Sigmoid colon (tissue), 7 donors: ENCODE results near the gene TRAPPC2. TPM values are rescaled to one million over a fixed set of nuclear protein-coding genes. Genes with fewer than 3 reads are reported as not detected.

Experiments used
- DNase-seq: peaks from one replicate; pipeline ENCODE4 v3.0.0-alpha.2; 2019
- H3K27ac ChIP-seq, 4 donors: fragments of 200-600 bp; sonication (generic); one replicate each; pipeline ENCODE4 v1.5.1; 2016 to 2019; ENCODE audit warnings: mild to moderate bottlenecking in 1 of 4
- H3K27me3 ChIP-seq, 3 donors: fragments of 200-600 bp; sonication (generic); one replicate each; pipeline ENCODE4 v1.5.1; 2019; ENCODE audit warnings: mild to moderate bottlenecking in 1 of 3
- H3K36me3 ChIP-seq, 4 donors: fragments of 200-600 bp; sonication (generic); one replicate each; pipeline ENCODE4 v1.5.1; 2016 to 2019
- H3K4me1 ChIP-seq, 4 donors: fragments of 200-600 bp; sonication (generic); one replicate each; pipeline ENCODE4 v1.5.1; 2017 to 2019
- H3K4me3 ChIP-seq, 4 donors: fragments of 200-600 bp; sonication (generic); one replicate each; pipeline ENCODE4 v1.5.1; 2017 to 2019; ENCODE audit warnings: mild to moderate bottlenecking in 2 of 4, moderate library complexity in 1 of 4
- H3K9me3 ChIP-seq, 4 donors: fragments of 200-600 bp in 3 of 4; sonication (generic) in 3 of 4; one replicate each; pipeline versions ENCODE4 v1.5.1 to v1.6.1; 2013 to 2019
- EP300 ChIP-seq, 4 donors: sonication (generic); formaldehyde crosslinking; IDR thresholded peaks; one replicate each; pipeline ENCODE4 v1.6.1; 2017; ENCODE audit warnings: antibody characterized with exemption in 4 of 4
- POLR2A ChIP-seq, 2 donors: fragments of 450-650 bp; IDR thresholded peaks; one replicate each; pipeline ENCODE4 v1.6.1; 2016; ENCODE audit warnings: antibody characterized with exemption in 2 of 2, mild to moderate bottlenecking in 2 of 2, moderate library complexity in 2 of 2
- POLR2AphosphoS5 ChIP-seq, 4 donors: sonication (generic); formaldehyde crosslinking; IDR thresholded peaks; one replicate each; pipeline ENCODE4 v1.6.1; 2017; ENCODE audit warnings: antibody characterized with exemption in 4 of 4
- WGBS, 2 donors: extraction: QIAGEN DNeasy Blood & Tissue Kit; methylation state at CpG; one replicate each; pipeline ENCODE4 v1.1.7; 2013; 5-methylcytosine and 5-hydroxymethylcytosine counted together
- intact Hi-C: fragments of 100-400 bp; cut with DNase I; formaldehyde crosslinking; loops from one replicate; pipeline ENCODE4 v1.15.1; 2023
- polyA plus RNA-seq, 3 donors: library from polyadenylated mRNA; stranded (reverse); fragments of 200-250 nt; gene quantifications; one replicate each; pipeline ENCODE4 v1.2.3, GENCODE V29; 2013
- total RNA-seq, 4 donors: library from RNA; depleted of rRNA; stranded (reverse); fragments of >200 nt; gene quantifications; one replicate each; pipeline ENCODE4 v1.1.0, GENCODE V29; 2016
- TF ChIP-seq, protein P1 (sequence below), 4 experiments: fragments of 450-650 bp in 3 of 4; fragments of 200-600 bp in 1 of 4; IDR thresholded peaks; one replicate each; pipeline ENCODE4 v1.5.1; 2016 to 2019; ENCODE audit warnings: antibody characterized with exemption in 4 of 4, mild to moderate bottlenecking in 3 of 4, moderate library complexity in 2 of 4
- donor health status: healthy with polysubstance abuse.
- donor health status: Bipolar disorder and iron deficiency.
- donor health status: healthy.

The TRAPPC2 gene
- total and polyA plus RNA-seq, 7 donors: 5.5 to 22.8 (median 20.1) TPM

DNA sequence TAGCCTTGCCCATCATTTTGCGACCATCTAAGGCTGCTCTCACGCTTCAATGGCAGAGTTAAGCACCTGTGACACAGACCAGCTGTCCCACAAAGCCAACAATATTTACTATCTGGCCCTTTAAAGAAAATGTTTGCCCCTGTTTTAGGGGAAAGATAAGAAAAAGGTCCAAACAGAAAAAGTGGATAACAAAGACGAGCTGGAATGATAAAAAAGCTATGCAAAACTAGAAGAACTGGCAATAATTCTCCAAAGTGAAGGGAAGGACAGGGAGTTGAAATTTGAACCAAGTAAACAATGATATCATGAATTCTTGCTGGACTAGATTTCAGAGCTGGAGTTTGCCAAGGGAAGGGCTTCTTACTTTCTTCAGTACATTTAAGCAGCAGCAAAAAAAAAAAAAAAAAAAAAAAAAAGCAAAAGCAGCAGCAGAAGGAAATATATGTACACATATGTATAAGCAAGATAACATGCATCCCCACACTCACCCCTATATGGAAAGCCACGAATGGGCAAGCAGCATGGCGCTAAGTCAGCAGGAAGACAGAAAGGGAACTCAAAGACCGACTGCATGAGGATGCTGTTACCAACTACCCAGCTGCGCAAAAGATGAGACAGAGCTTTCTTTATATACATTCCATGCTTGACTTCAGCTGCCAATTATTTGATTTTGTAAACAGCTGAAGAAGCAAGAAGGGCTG lies 12.5 kb downstream of the TRAPPC2 start:
- Histone ChIP-seq H3K4me3 (no peak overlapping the region), H3K27me3 (no peaks in the 10 kb centered on the region), H3K27ac (peak overlapping the region; percentile 47 to 82 (median 64)), H3K4me1 (peaks cover 0 to 24% (median 14%) of the 10 kb centered on the region in 4 donors), H3K9me3 (no peaks in the 10 kb centered on the region), H3K36me3 (no peaks in the 10 kb centered on the region)
- TF ChIP-seq POLR2A (IDR thresholded peaks at IDR 0.05) (no peak), EP300 (IDR thresholded peaks at IDR 0.05) (no peak), POLR2AphosphoS5 (IDR thresholded peaks at IDR 0.05) (peak in 1 of 4 donors; percentile 4)
- TF ChIP-seq, protein P1, sequence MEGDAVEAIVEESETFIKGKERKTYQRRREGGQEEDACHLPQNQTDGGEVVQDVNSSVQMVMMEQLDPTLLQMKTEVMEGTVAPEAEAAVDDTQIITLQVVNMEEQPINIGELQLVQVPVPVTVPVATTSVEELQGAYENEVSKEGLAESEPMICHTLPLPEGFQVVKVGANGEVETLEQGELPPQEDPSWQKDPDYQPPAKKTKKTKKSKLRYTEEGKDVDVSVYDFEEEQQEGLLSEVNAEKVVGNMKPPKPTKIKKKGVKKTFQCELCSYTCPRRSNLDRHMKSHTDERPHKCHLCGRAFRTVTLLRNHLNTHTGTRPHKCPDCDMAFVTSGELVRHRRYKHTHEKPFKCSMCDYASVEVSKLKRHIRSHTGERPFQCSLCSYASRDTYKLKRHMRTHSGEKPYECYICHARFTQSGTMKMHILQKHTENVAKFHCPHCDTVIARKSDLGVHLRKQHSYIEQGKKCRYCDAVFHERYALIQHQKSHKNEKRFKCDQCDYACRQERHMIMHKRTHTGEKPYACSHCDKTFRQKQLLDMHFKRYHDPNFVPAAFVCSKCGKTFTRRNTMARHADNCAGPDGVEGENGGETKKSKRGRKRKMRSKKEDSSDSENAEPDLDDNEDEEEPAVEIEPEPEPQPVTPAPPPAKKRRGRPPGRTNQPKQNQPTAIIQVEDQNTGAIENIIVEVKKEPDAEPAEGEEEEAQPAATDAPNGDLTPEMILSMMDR (IDR thresholded peaks at IDR 0.05): no peak
- DNase-seq: no peak
- WGBS, 2 donors: 42 to 62% methylated on average over 7 of the region's 7 CpGs
- intact Hi-C loops: no loop called here

DNA sequence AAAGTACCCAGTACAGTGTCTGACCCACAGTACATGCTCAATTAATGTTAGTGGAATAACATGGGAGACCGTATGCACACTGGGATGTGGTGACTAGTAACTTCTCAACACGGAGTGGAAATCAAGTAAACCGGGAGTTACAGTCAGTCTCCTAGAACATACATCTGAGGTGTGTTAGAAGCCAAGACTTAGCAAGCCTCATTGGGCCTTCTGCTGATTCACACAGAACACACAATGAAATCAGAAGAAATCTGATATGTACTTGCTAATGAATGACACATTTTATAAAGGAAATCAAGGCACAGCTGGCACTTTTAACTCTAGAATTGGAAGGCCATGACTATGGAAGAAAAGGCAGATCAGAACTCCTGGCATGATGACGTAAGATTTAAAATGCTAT lies 13.0 kb downstream of the TRAPPC2 start:
- no peaks in the 10 kb centered on the region for H3K9me3 ChIP-seq
- DNase-seq: no peak
- WGBS, 2 donors: 88% methylated on average over 4 of the region's 4 CpGs
- no peak overlapping the region for H3K4me3 ChIP-seq
- intact Hi-C loops: no loop called here
- TF ChIP-seq, protein P1 (IDR thresholded peaks at IDR 0.05): no peak
- TF ChIP-seq EP300 (IDR thresholded peaks at IDR 0.05) (no peak), POLR2AphosphoS5 (IDR thresholded peaks at IDR 0.05) (no peak), POLR2A (IDR thresholded peaks at IDR 0.05) (no peak)
- H3K27me3 ChIP-seq: no peaks in the 10 kb centered on the region
- H3K36me3 ChIP-seq: peaks cover 0 to 1% (median 0%) of the 10 kb centered on the region in 4 donors
- peaks cover 0 to 24% (median 14%) of the 10 kb centered on the region in 4 donors for H3K4me1 ChIP-seq
- peak overlapping the region; percentile 47 to 82 (median 64) for H3K27ac ChIP-seq

DNA sequence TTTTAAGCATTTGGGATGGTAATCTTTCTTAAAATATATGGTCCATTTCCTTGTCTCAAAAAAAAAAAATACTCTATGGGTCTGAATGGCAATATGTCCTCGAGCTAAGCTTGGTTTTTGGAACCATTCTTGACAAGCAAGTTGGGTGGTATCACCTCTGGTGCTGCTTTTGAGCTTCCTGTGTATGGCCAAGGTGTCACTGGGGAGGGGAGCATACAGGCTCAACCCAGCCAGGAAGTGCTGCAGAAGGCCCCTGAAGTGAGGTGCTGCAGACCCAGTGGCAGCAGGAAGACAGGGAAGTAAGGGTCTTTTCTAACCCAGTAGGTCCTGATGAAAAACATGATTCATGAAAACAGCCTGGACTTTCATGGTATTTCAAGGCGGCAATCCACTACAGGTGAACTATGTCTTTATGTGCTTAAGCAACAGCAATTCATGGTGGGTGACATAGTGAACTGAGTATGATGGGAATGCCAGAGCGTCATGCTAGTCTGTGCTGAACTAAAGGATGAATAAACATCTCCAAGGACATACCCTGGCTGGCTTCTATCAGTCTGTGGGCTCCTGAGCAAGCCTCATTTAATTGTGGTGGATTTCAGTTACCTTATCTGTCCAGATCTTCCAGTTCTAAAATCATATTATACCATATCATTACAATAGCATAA lies 15.1 kb downstream of the TRAPPC2 start:
- peak overlapping the region; percentile 26 to 82 (median 64) for H3K27ac ChIP-seq
- no peak overlapping the region for H3K4me3 ChIP-seq
- DNase-seq: no peak
- no peaks in the 10 kb centered on the region for H3K9me3 ChIP-seq
- peaks cover 0 to 24% (median 14%) of the 10 kb centered on the region in 4 donors for H3K4me1 ChIP-seq
- H3K27me3 ChIP-seq: no peaks in the 10 kb centered on the region
- intact Hi-C loops: no loop called here
- TF ChIP-seq POLR2AphosphoS5 (IDR thresholded peaks at IDR 0.05): no peak
- TF ChIP-seq, protein P1 (IDR thresholded peaks at IDR 0.05): no peak
- TF ChIP-seq EP300 (IDR thresholded peaks at IDR 0.05): no peak
- TF ChIP-seq POLR2A (IDR thresholded peaks at IDR 0.05): no peak
- WGBS, 2 donors: 80 to 94% methylated on average over 3 of the region's 3 CpGs
- H3K36me3 ChIP-seq: peaks cover 0 to 11% (median 4%) of the 10 kb centered on the region in 4 donors

DNA sequence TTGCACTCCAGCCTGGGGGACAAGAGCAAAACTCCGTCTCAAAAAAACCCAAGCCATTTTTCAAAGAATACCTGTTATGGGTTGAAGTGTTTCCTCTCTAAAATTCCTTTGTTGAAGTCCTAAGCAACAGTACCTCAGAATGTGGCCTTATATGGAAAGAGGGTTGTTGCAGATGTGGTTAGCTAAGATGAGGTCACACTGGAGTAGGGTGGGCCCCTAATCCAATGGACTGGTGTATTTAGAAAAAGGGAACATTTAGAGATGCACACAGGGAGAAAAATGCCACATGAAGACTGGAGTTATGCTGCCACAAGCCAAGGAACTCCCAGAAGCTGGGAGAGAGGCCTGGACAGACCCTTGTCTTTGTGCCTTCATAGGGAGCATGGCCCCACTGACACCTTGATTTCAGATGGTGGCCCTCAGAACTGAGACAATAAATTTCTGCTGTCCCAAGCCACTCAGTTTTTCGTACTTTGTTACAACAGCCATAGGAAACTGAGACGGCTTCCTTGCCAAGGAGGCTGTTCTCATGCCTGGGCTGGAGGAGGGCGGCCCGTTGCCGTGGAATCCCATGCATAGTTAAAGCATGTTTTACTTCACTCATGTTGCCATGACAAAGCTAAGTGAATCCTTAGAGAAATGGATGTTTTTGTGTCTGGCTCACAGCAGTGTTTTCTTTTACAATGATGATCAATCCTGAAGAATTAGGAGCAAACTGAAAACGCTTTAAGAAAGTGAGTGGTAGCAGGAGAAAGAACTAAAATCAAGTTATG lies 16.5 kb downstream of the TRAPPC2 start:
- Histone ChIP-seq H3K27me3 (no peaks in the 10 kb centered on the region), H3K36me3 (peaks cover 0 to 14% (median 4%) of the 10 kb centered on the region in 4 donors), H3K27ac (peak overlapping the region; percentile 42 to 82 (median 64)), H3K4me3 (no peak overlapping the region), H3K9me3 (no peaks in the 10 kb centered on the region), H3K4me1 (peaks cover 0 to 24% (median 14%) of the 10 kb centered on the region in 4 donors)
- WGBS, 2 donors: 78 to 90% methylated on average over 7 of the region's 7 CpGs
- intact Hi-C loops: no loop called here
- peak; percentile 73 for DNase-seq
- no peak for TF ChIP-seq EP300 (IDR thresholded peaks at IDR 0.05)
- no peak for TF ChIP-seq POLR2AphosphoS5 (IDR thresholded peaks at IDR 0.05)
- TF ChIP-seq, protein P1 (IDR thresholded peaks at IDR 0.05): no peak
- TF ChIP-seq POLR2A (IDR thresholded peaks at IDR 0.05): no peak
